HS-5 (cell line): ENCODE measurements around the gene FUCA2.
A peak's percentile ranks its signal among the peaks of the same experiment; 100 is the strongest.

ENCODE experiments used
- DNase-seq: peaks from one replicate; pipeline ENCODE4 v3.0.0-alpha.2; 2012; ENCODE audit warnings: low read depth

FUCA2 gene

DNA sequence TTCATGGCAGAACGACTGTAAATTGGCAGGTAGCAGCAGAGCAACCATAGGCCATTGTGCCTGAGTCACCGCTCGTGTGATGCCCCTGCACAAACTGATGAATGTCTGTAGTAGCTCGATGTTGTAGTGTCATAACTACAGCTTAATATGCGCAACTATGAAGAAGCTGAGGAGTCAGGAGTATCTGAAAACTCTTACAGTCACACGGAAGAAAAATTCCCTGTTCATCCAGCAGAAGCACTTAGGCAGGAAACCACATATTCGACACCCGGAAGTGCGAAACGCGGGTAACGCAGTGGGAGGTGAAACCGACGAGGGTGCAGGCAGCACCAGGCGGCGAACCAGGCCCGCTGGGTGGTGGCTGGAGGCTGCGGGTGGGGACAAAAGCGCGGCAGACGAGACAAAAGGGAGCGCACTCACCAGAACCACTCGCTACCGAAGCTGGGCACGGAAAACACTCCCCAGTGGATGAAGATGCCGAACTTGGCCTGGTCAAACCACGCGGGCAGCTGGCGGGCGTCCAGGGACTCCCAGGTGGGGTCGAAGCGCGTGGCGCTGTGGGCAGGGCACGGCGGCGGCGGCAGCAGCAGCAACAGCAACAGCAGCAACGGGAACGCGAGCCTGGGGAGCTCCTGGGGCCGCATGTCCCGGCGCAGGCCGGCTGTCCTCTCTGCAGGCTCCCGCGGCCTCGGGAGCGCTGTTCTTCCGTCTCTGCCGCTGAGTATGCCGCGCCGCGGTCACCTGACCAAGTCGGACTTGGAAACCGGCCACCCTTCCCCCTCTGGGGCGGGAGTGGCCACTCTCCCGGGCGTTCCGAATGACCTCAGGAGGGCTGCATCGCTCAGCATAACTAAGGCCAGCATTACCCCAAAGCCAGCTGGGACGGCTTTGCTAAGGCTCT lies at the start of gene FUCA2:
FUCA2 (minus strand) TSS at position 730 of the 901 bp plus-strand sequence; CDS start at position 644, 86 bp downstream.
- peak; percentile 55 for DNase-seq

GRCh38 chr6:143561105-143561704 lies 49.7 kb upstream of the FUCA2 start:
- DNase-seq = no peak

DNA sequence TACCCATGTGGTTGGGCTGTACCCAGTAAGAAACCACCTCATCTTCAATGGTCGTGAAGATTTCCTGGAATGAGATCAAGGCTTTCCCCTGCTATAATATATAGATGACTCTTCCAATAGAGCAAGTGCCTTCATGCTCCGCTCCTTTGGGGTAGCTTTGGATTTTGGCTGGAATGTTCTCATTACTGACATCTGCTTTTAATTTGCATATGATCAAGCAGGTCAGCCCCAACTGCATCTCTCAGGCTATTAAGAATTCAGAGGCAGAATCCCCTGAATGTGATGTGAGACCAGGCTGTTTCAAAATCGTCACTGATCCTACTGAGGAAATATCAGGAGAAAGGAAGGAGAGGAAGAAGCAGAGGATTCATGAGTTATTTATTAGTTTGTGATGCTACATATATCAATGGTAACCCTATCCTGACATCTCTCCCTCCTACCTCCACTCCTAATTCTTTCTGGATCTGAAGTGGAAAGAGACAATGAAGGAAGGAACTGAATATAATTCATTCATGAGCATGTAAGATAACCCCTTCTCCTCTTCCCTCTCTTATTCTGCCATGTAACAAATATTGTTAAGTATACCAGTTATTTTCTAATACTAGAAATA lies 47.6 kb upstream of the FUCA2 start:
- DNase-seq = no peak

- peak; percentile 88 for DNase-seq
Observed at GRCh38 chr6:143556529-143556928, 45.0 kb upstream of the FUCA2 start.

DNA sequence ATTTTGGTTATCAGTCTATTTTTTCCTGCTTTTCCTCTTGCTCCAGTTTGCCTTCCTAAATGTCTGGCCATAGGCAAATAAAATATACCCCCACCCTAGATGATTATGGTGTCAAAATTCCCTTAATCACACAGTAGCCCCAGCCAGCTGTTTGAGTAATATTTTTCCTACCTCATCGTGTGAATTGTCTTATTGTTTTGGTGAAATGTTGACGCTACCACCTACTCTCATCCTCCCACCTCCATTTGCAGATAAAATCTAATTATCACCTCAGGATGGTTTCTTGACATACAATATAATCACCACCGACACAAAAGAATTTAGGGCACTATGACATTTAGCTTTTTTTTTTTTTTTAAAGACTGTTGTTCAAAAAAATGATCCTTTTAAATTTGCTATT lies 44.1 kb upstream of the FUCA2 start:
- no peak for DNase-seq

- DNase-seq = no peak
Observed at GRCh38 chr6:143555071-143555492, 43.6 kb upstream of the FUCA2 start.

GRCh38 chr6:143553337-143553736 lies 41.8 kb upstream of the FUCA2 start:
- no peak for DNase-seq

DNA sequence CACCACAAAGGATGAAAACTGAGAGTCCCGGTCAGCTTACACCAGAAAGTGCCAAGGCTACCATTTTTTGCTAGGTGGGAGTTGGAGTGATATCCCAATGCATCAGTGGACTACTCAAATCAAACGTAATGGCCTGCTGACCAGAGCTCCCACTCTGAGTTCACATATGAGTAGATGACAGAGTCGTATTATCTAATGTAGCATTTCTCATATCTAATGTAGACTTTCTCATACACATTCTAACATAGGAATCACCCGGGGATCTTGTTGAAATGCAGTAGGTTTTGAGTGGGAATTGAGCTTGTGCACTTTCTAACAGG lies 38.4 kb upstream of the FUCA2 start:
- no peak for DNase-seq

DNA sequence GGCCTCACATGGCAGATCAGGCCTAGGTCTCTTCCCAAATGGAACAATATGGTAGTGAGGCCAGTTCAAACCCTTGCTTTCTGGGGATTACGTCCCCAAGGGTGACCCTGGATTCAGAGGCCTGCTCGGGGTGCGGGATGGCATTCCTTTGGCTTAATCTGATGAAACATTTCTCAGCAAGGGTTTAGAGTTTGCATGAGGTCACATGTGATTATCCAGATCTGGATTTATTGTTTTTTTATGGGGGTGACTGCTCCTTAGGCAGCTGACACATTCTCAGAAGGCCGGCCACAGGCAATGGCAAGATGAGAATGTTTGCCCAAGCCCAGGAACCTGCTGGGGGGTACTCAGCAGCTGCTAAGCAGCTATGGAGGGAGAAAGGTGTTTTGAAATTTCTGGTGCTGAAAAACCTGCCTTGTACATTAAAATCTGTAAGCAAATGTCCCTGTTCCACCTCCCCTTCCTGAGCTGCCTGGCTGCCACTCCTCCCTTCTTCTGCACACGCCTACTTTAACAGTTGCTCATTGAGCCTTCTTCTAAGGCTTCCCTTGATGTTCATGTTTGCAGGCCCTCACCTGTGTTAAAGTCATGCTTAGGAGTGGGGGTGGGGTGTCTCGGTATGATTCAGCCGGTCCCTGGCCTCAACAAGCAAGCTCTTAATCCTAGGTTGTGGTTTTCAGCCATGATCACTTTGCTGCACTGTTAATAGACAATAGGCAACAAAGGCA lies 37.9 kb upstream of the FUCA2 start:
- no peak for DNase-seq

DNA sequence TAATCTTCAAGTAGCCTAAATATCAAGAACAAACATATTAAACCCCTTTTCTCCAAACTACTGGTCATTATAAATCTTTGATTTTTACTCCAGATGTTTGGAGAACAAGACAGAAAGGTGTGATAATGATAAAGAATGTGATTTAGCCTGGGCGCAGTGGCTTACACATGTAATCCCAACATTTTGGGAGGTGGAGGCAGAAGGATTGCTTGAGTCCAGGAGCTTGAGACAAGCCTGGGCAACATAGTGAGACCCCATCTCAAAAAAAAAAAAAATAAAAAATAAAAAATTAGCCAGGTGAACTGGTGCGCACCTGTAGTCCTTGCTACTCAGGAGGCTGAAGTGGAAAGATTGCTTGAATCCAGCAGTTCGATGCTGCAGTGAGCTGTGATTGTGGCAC lies 35.1 kb upstream of the FUCA2 start:
- no peak for DNase-seq

GRCh38 chr6:143545976-143546547 lies 34.5 kb upstream of the FUCA2 start:
- DNase-seq = no peak

DNA sequence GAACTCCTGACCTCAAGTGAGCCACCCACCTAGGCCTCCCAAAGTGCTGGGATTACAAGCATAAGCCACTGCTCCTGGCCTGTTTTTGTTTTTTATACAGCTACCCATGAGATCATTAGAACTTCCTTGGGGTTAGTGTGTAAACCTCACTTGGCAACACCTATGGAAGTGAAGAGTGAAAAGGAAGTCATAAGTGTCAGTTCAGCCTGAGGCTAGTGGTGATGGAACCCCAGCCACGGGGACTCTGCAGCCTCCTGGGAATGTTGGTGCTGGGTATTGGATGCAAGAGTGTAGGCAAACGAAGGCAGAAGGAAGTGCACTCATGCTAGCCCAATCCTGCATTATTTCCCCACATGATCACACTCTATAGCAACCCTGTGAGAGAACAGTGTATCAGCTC lies 33.6 kb upstream of the FUCA2 start:
- no peak for DNase-seq

DNA sequence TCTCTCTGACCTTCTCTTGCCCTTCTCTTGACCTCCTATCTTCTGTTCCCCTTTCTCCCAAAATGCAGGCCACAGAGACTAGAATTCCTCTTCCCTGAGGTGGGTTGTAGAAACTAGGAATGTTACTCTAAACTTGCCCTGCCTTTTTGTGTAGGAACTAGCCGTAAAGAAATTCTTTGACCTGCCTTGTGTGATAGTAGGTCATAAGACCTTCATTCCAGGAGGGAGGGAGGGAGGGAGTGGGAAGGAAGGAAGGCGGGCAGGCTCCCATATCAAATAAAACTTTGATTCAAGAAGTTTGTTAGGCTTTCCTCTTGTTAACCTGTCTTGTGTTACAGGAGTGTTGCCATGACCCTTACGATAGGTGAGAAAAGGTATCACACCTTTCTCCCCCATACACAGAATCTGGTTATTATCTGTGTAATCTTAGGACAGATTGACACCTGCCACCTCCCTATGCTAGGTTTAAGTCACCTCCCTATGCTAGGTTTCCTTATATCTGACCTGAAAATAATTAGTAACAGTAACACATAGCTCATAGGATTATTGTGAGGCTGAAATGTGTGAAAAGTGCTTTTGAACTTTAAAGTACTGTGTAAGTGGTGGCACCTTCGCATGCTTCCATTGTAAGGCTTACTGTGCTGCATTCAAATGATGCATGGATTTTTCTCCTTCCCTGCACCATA lies 32.6 kb upstream of the FUCA2 start:
- no peak for DNase-seq

DNA sequence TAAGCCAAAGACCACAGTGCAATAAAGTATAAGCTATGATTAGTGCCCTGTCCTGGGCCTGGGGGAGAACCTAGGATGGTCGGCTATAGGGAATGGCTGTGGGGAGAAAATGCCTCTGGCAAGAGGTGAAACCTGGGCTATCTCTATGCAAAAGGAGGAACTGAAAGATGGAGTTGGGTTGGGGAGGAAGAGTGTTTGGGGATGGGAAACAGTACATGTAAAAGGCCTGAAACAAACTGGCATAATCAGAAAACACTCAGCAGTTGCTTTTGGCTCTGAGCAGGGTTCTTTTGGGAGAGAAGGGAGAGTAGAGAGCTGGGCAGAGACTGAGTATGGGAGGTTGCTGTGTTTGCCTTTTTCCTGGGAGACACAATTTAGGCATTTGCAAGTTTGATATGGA lies 31.9 kb upstream of the FUCA2 start:
- no peak for DNase-seq

DNA sequence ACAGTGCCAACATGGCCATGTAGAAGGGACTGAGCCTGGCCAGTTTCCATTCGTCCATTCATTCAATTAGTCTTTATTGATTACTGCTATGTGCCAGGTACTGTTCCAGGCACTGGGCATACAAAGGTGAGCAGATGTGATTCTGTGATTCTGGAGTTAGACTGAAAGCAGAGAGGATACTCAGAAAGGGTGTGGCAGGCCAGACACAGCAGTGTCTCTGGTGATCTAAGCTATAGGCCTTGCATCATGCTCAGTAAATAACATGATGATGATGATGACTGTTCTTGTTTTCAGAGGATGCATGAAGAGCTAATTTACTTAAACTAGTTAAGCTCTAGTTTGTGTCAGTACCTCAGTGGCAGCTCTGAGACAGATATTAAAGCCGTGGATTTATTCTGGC lies 31.4 kb upstream of the FUCA2 start:
- DNase-seq = no peak

GRCh38 chr6:143540192-143540591 lies 28.7 kb upstream of the FUCA2 start:
- DNase-seq = no peak

- DNase-seq = no peak
Observed at GRCh38 chr6:143539734-143540133, 28.2 kb upstream of the FUCA2 start.

GRCh38 chr6:143539106-143539505 lies 27.6 kb upstream of the FUCA2 start:
- DNase-seq = no peak

DNA sequence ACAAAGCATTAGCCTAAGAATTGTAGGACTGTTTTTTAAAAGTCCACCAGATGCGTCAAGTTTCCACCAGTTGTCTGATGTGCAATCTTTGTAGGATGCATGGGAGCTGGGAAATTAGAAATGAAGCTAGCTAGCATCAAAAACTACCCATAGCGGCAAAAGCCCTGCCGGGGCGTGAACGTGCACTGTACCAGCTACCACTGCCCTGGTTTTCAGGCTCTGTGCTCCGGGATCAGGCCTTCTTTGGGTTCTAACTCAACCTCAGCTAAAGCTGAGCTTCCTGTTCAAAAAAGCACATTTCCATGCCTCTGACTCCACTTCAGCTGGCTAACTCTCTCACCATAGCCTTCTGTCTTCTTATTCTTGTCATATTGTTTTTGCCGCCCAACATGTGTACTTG lies 26.9 kb upstream of the FUCA2 start:
- no peak for DNase-seq

- DNase-seq = no peak
Observed at GRCh38 chr6:143536866-143537691, 25.6 kb upstream of the FUCA2 start.

DNA sequence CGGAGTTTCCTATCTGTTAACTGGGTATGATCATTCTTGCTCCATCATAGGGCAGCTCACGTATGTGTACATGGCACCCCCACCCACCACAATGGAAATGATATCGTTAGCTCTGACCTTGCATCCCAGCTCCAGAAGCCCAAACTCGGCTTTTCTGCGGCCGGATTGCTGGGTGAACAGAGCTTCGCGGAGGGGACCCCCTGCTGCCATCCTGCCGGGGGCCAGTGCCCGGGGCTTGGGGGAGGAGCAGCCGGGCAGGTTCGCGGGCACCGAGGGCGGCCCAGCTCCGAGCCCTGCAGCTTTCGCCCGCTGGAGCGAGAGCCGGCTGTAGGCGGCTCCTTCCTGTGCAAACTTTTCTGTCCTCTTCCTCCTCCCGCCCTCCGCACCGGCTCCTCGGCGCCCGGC lies 24.9 kb upstream of the FUCA2 start:
- no peak for DNase-seq
